K562 (cell line): ENCODE results near the gene ABRAXAS1. TPM values are rescaled to one million over a fixed set of nuclear protein-coding genes. Genes with fewer than 3 reads are reported as not detected.

Experiments
- ATAC-seq: fragments of 200-7000 bp; cut with Tn5 transposase; 3 replicates; pipeline ENCODE4 v1.9.1; 2020; ENCODE audit warnings: moderate library complexity
- BruUV-seq: library from RNA; stranded (reverse); fragments of 400-500 nt; replicated peaks from 2 replicates; lab custom pipeline; 2021; lab: Mats Ljungman, UMichigan
- CTCF ChIA-PET: fragments of 300-600 bp; formaldehyde crosslinking; extraction: SDS; loops from one replicate; lab custom pipeline; 2021; ENCODE audit warnings: low intra/inter-chr PET ratio; lab: Yijun Ruan, JAX
- POLR2A ChIA-PET: fragments of 300-600, 350-650 bp; sonication (Branson Sonifier 250); formaldehyde crosslinking; extraction: SDS; loops from one replicate; lab custom pipeline; 2021; ENCODE audit warnings: antibody characterized with exemption, inconsistent platforms; lab: Yijun Ruan, JAX
- DNase-seq, 4 experiments: peaks; one replicate each; pipeline versions ENCODE4 v3.0.0 to v3.0.0-alpha.2; 2011 to 2018; ENCODE audit warnings: low spot score in 3 of 4, mixed read lengths in 3 of 4; ENCODE audit errors: extremely low read depth in 1 of 4
- FAIRE-seq: peaks from 2 replicates; lab custom pipeline; 2011; peaks lifted over from hg19 to GRCh38; lab: Jason Lieb, UNC
- H2AFZ ChIP-seq: 2 replicates; pipeline ENCODE4 v1.6.0; 2011; ENCODE audit warnings: low read depth, low read length, control low read depth, inconsistent platforms
- H3K27ac ChIP-seq: fragments of 200-600 bp; 3 replicates; pipeline ENCODE4 v1.8.0; 2011; ENCODE audit warnings: low read depth, mild to moderate bottlenecking, control low read depth, inconsistent platforms, low read length, moderate library complexity, mixed read lengths; ENCODE audit errors: extremely low read depth
- H3K27me3 ChIP-seq, 2 experiments: fragments of 300-600 bp in 1 of 2; 2 replicates in 1 of 2; 3 replicates in 1 of 2; pipeline versions ENCODE4 v1.6.0 to v1.8.0; 2011; ENCODE audit warnings: inconsistent platforms in 2 of 2, low read length in 2 of 2, mild to moderate bottlenecking in 1 of 2, mixed read lengths in 1 of 2, moderate library complexity in 1 of 2; ENCODE audit not compliant: control insufficient read depth in 2 of 2, insufficient read depth in 2 of 2
- H3K36me3 ChIP-seq: fragments of 300-600 bp; 3 replicates; pipeline ENCODE4 v1.8.0; 2011; ENCODE audit warnings: mild to moderate bottlenecking, low read length, inconsistent platforms; ENCODE audit not compliant: control insufficient read depth, insufficient read depth
- H3K4me1 ChIP-seq, 2 experiments: fragments of 200-600 bp in 1 of 2; replicated peaks in 1 of 2; 2 replicates in 1 of 2; 3 replicates in 1 of 2; pipeline versions ENCODE4 v1.5.1 to v1.8.0; 2011; ENCODE audit warnings: inconsistent platforms in 2 of 2, low read length in 2 of 2, mild to moderate bottlenecking in 1 of 2, mixed read lengths in 1 of 2, moderate library complexity in 1 of 2; ENCODE audit not compliant: control insufficient read depth in 2 of 2, insufficient read depth in 2 of 2
- H3K4me2 ChIP-seq: 2 replicates; pipeline ENCODE4 v1.6.1; 2011; ENCODE audit warnings: low read length, control low read depth, inconsistent platforms, mixed read lengths; ENCODE audit not compliant: insufficient read depth
- H3K4me3 ChIP-seq: fragments of 200-600 bp; sonication (generic), shearing (Covaris generic); 2 replicates; pipeline ENCODE4 v1.5.1; 2016; ENCODE audit warnings: control low read depth, inconsistent platforms
- H3K79me2 ChIP-seq: fragments of 200-600 bp; 3 replicates; pipeline ENCODE4 v1.8.0; 2011; ENCODE audit warnings: low read length, inconsistent platforms; ENCODE audit not compliant: control insufficient read depth, insufficient read depth
- H3K9ac ChIP-seq, 2 experiments: 2 replicates each; pipeline versions ENCODE4 v1.6.0 to v1.6.1; 2011; ENCODE audit warnings: low read depth in 2 of 2, low read length in 2 of 2, control low read depth in 1 of 2, inconsistent platforms in 1 of 2, mild to moderate bottlenecking in 1 of 2, mixed read lengths in 1 of 2; ENCODE audit not compliant: insufficient read depth in 1 of 2
- H3K9me1 ChIP-seq: one replicate; pipeline ENCODE4 v1.6.0; 2011; ENCODE audit warnings: inconsistent platforms, mild to moderate bottlenecking, low read length, moderate library complexity; ENCODE audit not compliant: control insufficient read depth, insufficient read depth
- H3K9me3 ChIP-seq: replicated peaks from 2 replicates; pipeline ENCODE4 v1.5.1; 2011; ENCODE audit warnings: low read depth, low read length, inconsistent platforms; ENCODE audit not compliant: control insufficient read depth, insufficient read depth
- H4K20me1 ChIP-seq: replicated peaks from 2 replicates; pipeline ENCODE4 v1.6.1; 2011; ENCODE audit warnings: low read length, inconsistent platforms, mixed read lengths; ENCODE audit not compliant: control insufficient read depth, insufficient read depth
- ARID1B ChIP-seq: fragments of 450-650 bp; IDR thresholded peaks from 2 replicates; pipeline ENCODE4 v1.6.1; 2016; ENCODE audit warnings: antibody characterized with exemption, mild to moderate bottlenecking, inconsistent platforms
- ATF3 ChIP-seq, 2 experiments: fragments of 450-650 bp in 1 of 2; sonication (generic) in 1 of 2; formaldehyde crosslinking in 1 of 2; IDR thresholded peaks in 1 of 2; conservative IDR thresholded peaks in 1 of 2; 2 replicates each; pipeline versions ENCODE4 v1.6.1 to v1.8.1; 2016 to 2023; ENCODE audit warnings: mild to moderate bottlenecking in 2 of 2, moderate library complexity in 2 of 2, inconsistent platforms in 1 of 2, missing genetic modification reagents in 1 of 2
- E2F3 ChIP-seq: fragments of 250-450 bp; sonication (Bioruptor Pico); IDR thresholded peaks from 2 replicates; pipeline ENCODE4 v1.4.0; 2020; ENCODE audit warnings: mild to moderate bottlenecking
- EGR1 ChIP-seq: fragments of 450-650 bp; conservative IDR thresholded peaks from 2 replicates; pipeline ENCODE4 v1.6.1; 2017; ENCODE audit warnings: mild to moderate bottlenecking
- ETV5 ChIP-seq: sonication (generic); formaldehyde crosslinking; IDR thresholded peaks from 2 replicates; pipeline ENCODE4 v1.4.0; 2020; ENCODE audit warnings: low read depth, mild to moderate bottlenecking, missing genetic modification reagents
- MAFF ChIP-seq: IDR thresholded peaks from 2 replicates; pipeline ENCODE4 v1.6.1; 2012; ENCODE audit warnings: low read length, improper control_type of control experiment
- PCBP2 ChIP-seq: fragments of 200-400 bp; formaldehyde crosslinking; IDR thresholded peaks from 2 replicates; pipeline ENCODE4 v1.6.1; 2018; ENCODE audit warnings: low read length, low read depth, mild to moderate bottlenecking, moderate library complexity; ENCODE audit not compliant: poor library complexity, severe bottlenecking
- RAD21 ChIP-seq, 2 experiments: fragments of 250-450 bp in 1 of 2; fragments of 450-650 bp in 1 of 2; sonication (Bioruptor Pico) in 1 of 2; formaldehyde crosslinking in 1 of 2; IDR thresholded peaks in 1 of 2; conservative IDR thresholded peaks in 1 of 2; 2 replicates each; pipeline versions ENCODE4 v1.4.0 to v1.8.0; 2020 to 2022; ENCODE audit warnings: mild to moderate bottlenecking in 2 of 2, moderate library complexity in 1 of 2
- SMARCC2 ChIP-seq: fragments of 450-650 bp; IDR thresholded peaks from 2 replicates; pipeline ENCODE4 v1.6.1; 2017; ENCODE audit warnings: antibody characterized with exemption, moderate library complexity, mild to moderate bottlenecking, low read depth
- SP1 ChIP-seq: sonication (generic); formaldehyde crosslinking; IDR thresholded peaks from 2 replicates; pipeline ENCODE4 v1.8.1; 2022; ENCODE audit warnings: mild to moderate bottlenecking, missing genetic modification reagents
- STAT6 ChIP-seq: sonication (generic); formaldehyde crosslinking; IDR thresholded peaks from 2 replicates; pipeline ENCODE4 v1.8.1; 2023; ENCODE audit warnings: mild to moderate bottlenecking, missing genetic modification reagents
- TGIF2 ChIP-seq: sonication (generic); formaldehyde crosslinking; IDR thresholded peaks from 2 replicates; pipeline ENCODE4 v1.8.1; 2022; ENCODE audit warnings: mild to moderate bottlenecking, missing genetic modification reagents, moderate library complexity
- YBX1 ChIP-seq: fragments of 450-650 bp; IDR thresholded peaks from 2 replicates; pipeline ENCODE4 v1.7.1; 2016; ENCODE audit warnings: mild to moderate bottlenecking
- ZNF384 ChIP-seq: IDR thresholded peaks from 2 replicates; pipeline ENCODE4 v1.6.1; 2012; ENCODE audit warnings: low read depth, low read length, improper control_type of control experiment
- ZNF707 ChIP-seq: fragments of 250-450 bp; sonication (Bioruptor Pico); conservative IDR thresholded peaks from 2 replicates; pipeline ENCODE4 v1.8.0; 2022; ENCODE audit warnings: inconsistent platforms, mild to moderate bottlenecking, moderate library complexity
- WGBS: fragments of 100-300 bp; shearing (Covaris generic); methylation state at CpG from one replicate; pipeline ENCODE4 v1.1.6; 2016; ENCODE audit warnings: low coverage, mixed read lengths; ENCODE audit not compliant: insufficient coverage; ENCODE audit errors: missing lambda C conversion rate; 5-methylcytosine and 5-hydroxymethylcytosine counted together
- in situ Hi-C: fragments of 300-500 bp; cut with MboI; formaldehyde crosslinking; loops from 4 replicates; pipeline ENCODE4 v1.15.0; 2018; ENCODE audit warnings: inconsistent platforms, mixed read lengths
- intact Hi-C: fragments of 100-400 bp; cut with micrococcal nuclease; formaldehyde crosslinking; loops from 2 replicates; pipeline ENCODE4 v1.14.2; 2022
- polyA plus RNA-seq, 8 experiments: library from polyadenylated mRNA; depleted of rRNA in 4 of 8; stranded (reverse) in 5 of 8; unstranded in 3 of 8; fragments of >200 nt; fragmentation: Nextera tagmentation in 2 of 8; fragmentation: Illumina TruSeq in 1 of 8; extraction: Ambion mirVana in 2 of 8; extraction: Trizol in 1 of 8; gene quantifications; 2 replicates each; pipeline versions ENCODE4 v1.2.1 to v1.2.3, GENCODE V29; 2011 to 2014; ENCODE audit warnings: inconsistent platforms in 1 of 8, missing spikeins in 1 of 8
- total RNA-seq, 7 experiments: library from RNA; depleted of rRNA in 6 of 7; stranded (reverse); fragments of >200 nt in 6 of 7; fragmentation: Illumina TruSeq in 2 of 7; extraction: Trizol in 2 of 7; gene quantifications; 2 replicates each; pipeline versions ENCODE4 v1.2.1 to v1.2.3, GENCODE V29; 2011 to 2021; ENCODE audit warnings: low replicate concordance in 1 of 7

ABRAXAS1 gene
- total and polyA plus RNA-seq, 9 of the 15 experiments (the other 6 are each of a cell fraction or from before 2014, with no cell fraction given), result 10.8 to 48.3 (median 22.1) TPM

- TF ChIP-seq ZNF707 (CRISPR knock-in tag), result no peak
- TF ChIP-seq E2F3, result no peak
- TF ChIP-seq ETV5 (CRISPR knock-in tag), result no peak
- TF ChIP-seq, all 486 proteins: peak for 4
These were observed 6.1 kb upstream of the ABRAXAS1 start (continued) for GRCh38 chr4:83490876-83491450.

- no peak overlapping the region for H3K27ac ChIP-seq
- peak overlapping the region; percentile 22 for H3K4me2 ChIP-seq
- peak in 3 of 4 experiments; percentile 17 to 81 (median 66) for DNase-seq
- peak overlapping the region; percentile 17; the same call in 1 of the 2 replicates for H2AFZ ChIP-seq
- ChIA-PET POLR2A (no interaction called here), CTCF (no interaction called here)
- H3K4me3 ChIP-seq, result no peak overlapping the region
- no peaks in the 10 kb centered on the region for H3K9me3 ChIP-seq
- H3K9me1 ChIP-seq, result no peaks in the 10 kb centered on the region
- in situ Hi-C loops (no loop called here), intact Hi-C loops (loop anchor here (2.0 kb wide), 2 partner anchors 19 to 149 kb away; no protein-coding TSS in a partner anchor)
- peak overlapping the region in 1 of 2 experiments; percentile 64; a peak in 1 of 4 replicates for H3K9ac ChIP-seq
- peaks cover 15 to 28% of the 10 kb centered on the region in 2 experiments for H3K4me1 ChIP-seq
- FAIRE-seq, result peak; percentile 82
- no peaks in the 10 kb centered on the region for H3K36me3 ChIP-seq
- no peaks in the 10 kb centered on the region for H4K20me1 ChIP-seq
- H3K79me2 ChIP-seq, result no peaks in the 10 kb centered on the region
- ATAC-seq, result peak; percentile 18
- WGBS, result 13% methylated on average over 1 of the region's 1 CpG
- no peaks in the 10 kb centered on the region for H3K27me3 ChIP-seq
- no TSS peak for BruUV-seq
- TF ChIP-seq ATF3 (IDR thresholded peaks at IDR 0.05), result no peak
- no peak for TF ChIP-seq ATF3 (CRISPR knock-in tag; conservative IDR thresholded peaks at IDR 0.05)
- TF ChIP-seq ARID1B, result peak; percentile 93
- TF ChIP-seq SP1 (CRISPR knock-in tag), result no peak
- no peak for TF ChIP-seq ZNF384
- no peak for TF ChIP-seq EGR1
- 0 out of 2 replicates have a peak, but pooled peaks have one; percentile 54 for TF ChIP-seq SMARCC2
- TF ChIP-seq YBX1, result no peak
- TF ChIP-seq RAD21 (CRISPR knock-in tag; conservative IDR thresholded peaks at IDR 0.05 in 1 of 2, IDR thresholded peaks at IDR 0.05 in 1 of 2), result peak in 1 of 2 experiments; percentile 6; a peak in 1 of 4 replicates
- no peak for TF ChIP-seq STAT6 (CRISPR knock-in tag)
- no peak for TF ChIP-seq TGIF2 (CRISPR knock-in tag)
- no peak for TF ChIP-seq MAFF
- TF ChIP-seq PCBP2, result no peak
These were observed 4.9 kb upstream of the ABRAXAS1 start for GRCh38 chr4:83489711-83490326.
